Activated CD4-positive, CD25-positive, alpha-beta regulatory T cell treated with anti-CD3 and anti-CD28 coated beads, Interleukin-2, amount 50 U/mL, for 72 hours (primary cell): ENCODE results near the gene ABCD1.
"Not testable (repeated sequence)": the region's sequence is repeated elsewhere in the genome, so short reads cannot be mapped to it uniquely, and the experiment has no call there.

Experiments used
- DNase-seq: peaks from one replicate; pipeline ENCODE4 v3.0.0; 2021

The ABCD1 gene

GRCh38 chrX:153694687-153695270, 29.9 kb upstream of the ABCD1 start:
- no peak for DNase-seq

- DNase-seq = no peak
Observed at GRCh38 chrX:153696100-153696499, 28.6 kb upstream of the ABCD1 start.

DNA sequence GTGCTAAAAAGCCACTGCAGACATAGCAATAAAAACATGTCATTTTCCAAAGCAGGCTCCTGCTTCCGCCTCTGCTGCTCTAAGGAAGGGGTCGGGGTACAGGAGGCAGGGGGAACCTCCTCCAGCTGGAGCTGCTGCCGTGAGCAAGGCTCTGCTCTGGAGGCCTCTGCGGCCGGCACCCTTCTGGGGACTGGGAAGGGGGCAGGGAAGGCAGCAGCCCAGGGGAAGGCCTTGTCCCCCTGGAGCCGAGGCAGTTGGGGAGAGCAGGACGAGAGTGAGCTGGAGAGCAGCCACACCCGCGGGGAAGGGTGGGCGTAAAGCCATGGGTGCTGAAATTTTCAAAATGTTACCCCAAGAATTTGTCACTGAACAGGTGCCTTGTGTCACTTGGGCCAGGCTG, 28.1 kb upstream of the ABCD1 start:
- not testable (repeated sequence) for DNase-seq

DNA sequence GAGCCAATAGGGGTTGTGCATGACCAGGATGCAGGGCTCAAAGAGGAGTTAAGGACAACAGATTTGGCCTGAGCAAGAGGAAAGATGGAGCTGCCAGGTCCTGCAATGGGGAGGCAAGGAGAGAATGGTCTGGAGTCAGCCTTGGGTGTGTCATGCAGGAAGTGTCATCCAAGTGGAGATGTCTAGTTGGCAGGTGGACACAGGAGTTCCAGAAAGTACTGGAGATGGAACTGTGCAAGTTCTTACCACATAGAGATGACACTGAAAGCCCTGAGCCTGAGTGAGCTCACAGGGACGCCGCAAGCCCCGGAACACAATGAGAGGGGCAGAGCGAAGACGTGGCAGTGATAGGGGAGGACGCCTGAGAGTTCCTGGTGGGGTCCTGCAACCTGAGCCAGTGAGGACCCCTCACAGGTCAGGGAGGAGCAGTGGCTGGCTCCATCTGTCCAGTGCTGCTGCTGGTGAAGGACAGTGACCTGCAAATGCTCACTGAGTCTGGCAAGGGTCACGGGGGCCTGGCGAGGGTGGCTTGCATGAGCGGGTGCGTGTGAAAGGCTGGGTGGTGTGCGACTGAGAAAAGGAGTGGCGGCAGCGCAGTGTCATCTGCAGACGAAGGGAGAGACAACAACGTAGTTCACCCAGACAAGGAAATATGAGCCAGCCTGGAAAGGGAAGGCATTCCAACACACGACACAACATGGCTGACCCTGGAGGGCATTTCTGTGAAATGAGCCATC, 27.5 kb upstream of the ABCD1 start:
- DNase-seq = not testable (repeated sequence)

DNA sequence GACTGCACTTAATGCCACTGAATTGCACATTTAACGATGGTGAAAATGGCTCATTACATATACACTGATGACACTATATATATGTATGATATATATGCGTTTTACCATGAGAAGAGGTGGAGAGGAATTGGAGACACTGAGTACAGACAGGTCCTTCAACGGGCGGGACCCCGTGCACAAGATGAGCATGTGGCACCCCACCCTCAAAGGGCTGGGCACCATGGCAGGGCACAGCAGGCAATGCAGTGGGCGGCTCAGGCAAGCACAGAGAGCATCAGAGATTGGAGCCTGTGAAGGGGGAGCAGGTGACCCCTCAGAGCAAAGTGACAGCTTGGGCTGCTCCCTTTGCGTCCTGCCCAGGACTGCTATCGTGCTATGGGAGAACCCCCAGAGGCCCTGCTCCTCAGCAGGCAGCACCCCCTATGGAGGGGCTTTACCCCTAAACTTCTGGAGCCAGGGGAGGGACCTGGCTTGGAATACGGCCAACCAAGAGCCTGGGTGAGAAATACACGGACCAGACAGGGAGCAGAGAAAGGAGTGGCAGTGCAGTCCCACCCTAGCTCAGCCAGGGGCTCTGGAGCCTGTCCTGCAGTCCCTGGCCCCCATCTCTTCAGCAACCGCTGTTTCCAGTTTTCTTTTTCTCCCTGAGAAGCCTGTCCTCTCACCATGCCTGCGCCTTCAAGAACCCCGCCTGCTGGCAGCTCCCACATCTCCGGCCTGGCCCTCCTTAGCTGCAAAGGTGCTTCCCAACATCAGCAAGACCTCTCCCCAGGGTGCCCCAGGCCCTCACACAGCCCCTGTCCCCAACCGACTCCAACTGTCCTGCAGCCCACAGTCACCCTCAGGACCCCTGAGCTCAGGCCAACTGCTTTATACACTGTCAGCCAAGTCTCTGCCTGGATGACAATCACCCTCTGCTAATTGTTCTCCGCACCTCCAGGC, 26.5 kb upstream of the ABCD1 start:
- DNase-seq = no peak

GRCh38 chrX:153699210-153699783, 25.4 kb upstream of the ABCD1 start:
- DNase-seq = not testable (repeated sequence)

GRCh38 chrX:153699784-153700371, 24.8 kb upstream of the ABCD1 start:
- DNase-seq = not testable (repeated sequence)

GRCh38 chrX:153700376-153700945, 24.2 kb upstream of the ABCD1 start:
- no peak for DNase-seq

DNA sequence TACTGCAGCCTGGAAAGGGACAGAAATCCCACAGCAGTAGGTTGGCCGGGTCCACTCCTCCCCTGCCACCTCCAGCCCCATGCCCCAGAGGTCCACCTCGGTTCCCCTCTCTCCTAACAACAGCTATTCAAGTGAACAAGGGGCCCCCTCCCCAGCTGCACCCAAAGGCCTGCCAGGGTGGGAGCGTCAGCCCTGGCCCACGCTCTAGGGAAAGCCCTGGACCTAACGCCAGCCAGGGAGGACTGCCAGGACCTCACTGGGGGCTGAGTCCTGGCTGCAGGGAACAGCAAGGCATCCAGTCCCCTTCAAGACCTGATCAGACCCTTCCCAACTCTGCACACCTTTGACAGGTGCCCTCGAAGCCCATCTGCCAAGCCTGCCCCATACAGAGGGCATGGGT, 23.7 kb upstream of the ABCD1 start:
- DNase-seq = no peak

- no peak for DNase-seq
Observed at GRCh38 chrX:153701706-153702105, 22.9 kb upstream of the ABCD1 start.

DNA sequence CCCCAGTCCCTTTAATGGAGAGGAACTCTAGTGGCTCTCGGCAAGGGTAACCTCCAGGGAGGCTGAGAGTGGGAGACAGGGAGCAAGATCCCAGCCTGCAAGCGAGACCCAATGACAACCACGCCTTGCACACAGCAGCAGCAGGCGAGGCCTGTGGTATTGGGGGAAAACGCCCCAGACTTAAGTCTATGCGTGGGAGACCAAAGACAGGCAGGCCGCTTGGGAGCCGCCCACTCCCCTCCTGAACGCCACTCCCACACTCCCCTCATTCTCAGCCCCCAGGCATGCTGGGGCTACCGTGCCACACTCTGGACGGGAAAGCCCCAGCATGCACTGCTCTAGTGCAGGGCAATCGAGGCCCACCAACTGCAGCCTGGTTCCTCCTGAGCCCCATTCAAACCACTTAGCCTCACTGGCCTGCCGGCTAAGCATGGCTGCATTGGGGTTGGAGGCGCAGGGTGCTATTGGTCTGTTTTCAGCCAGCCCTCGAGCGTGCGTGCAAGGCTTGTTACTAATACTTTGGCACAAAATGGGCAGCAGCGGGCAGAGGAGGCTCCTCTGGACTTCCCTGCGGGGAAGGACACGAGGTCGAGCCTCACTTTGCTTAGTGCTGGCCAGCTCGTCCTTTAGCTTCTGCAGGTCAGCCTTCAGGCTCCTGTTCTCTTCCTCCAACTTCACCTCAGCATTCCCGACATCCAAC, 22.2 kb upstream of the ABCD1 start:
- DNase-seq = no peak

DNA sequence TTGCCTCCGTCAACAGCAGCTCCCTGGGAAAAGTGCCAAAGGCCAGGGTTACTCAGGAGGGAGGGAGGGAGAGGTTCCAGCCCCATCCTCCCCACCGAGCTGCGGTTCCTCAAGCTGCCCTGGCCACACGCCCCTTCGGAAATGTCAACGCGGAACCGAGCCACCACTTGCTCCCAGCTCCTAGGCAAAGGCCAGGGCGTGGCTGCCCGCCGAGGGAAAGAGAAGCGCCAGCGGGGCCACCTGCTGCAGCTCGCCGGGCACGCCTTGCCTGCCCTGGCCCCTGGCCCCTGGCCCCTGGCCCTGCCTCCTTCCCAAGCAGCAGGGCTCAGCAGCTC, 21.7 kb upstream of the ABCD1 start:
- DNase-seq = no peak

- no peak for DNase-seq
Observed at GRCh38 chrX:153704021-153704526, 20.6 kb upstream of the ABCD1 start.

- DNase-seq = not testable (repeated sequence)
Observed at GRCh38 chrX:153704631-153705402, 19.8 kb upstream of the ABCD1 start.

- not testable (repeated sequence) for DNase-seq
Observed at GRCh38 chrX:153705403-153706060, 19.1 kb upstream of the ABCD1 start.

DNA sequence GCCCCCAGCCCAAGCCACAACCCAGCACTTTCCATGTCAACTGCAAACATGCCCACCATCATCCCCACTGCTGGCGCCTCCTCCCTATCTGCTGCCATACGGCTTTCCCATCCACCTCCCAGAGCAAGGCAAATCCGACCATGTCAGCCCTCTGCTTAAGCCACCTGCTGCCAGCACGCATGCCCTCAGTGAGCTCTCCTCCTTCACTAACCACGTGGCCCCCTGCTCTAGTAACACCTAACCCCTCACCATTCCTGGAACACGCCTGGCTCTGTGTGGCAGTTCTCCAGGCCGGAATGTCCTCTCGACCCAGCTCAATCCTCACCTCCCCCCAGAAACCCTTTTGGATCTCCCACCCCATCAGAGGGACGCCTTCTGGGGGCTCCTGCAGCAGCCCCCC, 17.9 kb upstream of the ABCD1 start:
- no peak for DNase-seq

GRCh38 chrX:153707406-153707805, 17.2 kb upstream of the ABCD1 start:
- no peak for DNase-seq

DNA sequence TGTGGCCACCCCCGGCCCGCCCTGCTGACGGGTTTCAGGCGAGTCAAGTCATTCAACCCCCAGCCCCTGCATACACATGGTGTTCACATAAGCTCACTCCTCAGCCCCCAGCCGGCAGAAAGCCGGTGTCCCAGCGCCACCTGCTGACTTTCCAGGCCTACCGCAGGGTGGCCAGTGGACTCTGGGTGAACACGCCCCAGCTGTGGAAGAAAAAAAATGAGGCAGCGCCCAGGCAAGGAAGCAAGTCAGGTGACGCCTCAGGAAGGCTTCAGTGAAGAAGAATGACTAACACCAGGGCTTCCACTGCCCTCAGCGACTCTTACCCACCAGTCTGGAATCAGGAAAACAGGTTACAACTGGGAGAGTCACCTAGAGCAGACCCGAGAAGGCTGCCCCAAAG, 16.2 kb upstream of the ABCD1 start:
- DNase-seq = no peak

DNA sequence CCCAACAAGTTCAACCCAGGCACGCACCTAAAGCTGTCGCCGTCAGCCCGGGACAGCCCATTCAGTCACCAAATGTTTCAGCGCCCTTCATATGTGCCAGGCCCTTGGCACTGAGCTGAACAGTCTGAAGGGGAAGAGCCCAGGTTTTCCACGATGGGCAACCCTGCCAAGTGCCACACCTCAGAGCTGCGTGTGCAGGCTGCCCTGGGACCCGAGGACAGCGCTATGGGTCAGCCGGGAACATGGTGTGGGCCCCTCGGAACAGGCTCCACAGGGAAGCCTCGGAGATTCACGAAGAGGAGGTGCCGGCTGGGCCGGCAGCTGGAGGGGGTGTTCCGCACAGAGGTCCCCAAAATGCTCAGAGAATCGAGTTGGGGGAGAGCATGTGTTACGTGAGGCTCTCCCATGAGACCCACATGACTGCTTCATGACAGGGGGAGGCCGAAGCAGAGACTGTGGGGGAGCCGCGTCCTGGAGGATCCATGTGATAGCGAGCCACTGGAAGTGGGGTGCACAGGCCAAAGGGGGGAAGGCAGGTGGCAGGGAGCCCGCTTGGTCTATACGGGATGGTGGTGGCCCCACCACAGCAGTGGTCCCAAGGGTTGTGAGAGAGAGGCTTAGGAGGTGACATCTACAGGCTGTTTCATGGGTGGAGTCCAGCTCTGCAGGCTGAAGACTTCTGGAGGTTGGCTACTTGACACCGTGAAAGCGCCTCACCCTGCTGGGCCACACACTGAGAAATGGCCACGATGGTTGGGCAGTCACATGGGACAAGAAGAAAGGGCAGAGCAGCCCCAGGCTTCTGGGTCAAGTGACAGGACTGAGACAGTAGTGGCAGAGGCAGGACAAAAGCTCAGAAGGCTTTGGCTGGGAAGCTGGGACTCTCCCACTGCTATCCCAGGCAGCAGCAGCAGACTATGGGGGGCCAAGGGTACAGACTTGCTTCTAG, 14.7 kb upstream of the ABCD1 start:
- no peak for DNase-seq
